Measurements from ENCODE around the gene TYMP.

Gene TYMP

DNA sequence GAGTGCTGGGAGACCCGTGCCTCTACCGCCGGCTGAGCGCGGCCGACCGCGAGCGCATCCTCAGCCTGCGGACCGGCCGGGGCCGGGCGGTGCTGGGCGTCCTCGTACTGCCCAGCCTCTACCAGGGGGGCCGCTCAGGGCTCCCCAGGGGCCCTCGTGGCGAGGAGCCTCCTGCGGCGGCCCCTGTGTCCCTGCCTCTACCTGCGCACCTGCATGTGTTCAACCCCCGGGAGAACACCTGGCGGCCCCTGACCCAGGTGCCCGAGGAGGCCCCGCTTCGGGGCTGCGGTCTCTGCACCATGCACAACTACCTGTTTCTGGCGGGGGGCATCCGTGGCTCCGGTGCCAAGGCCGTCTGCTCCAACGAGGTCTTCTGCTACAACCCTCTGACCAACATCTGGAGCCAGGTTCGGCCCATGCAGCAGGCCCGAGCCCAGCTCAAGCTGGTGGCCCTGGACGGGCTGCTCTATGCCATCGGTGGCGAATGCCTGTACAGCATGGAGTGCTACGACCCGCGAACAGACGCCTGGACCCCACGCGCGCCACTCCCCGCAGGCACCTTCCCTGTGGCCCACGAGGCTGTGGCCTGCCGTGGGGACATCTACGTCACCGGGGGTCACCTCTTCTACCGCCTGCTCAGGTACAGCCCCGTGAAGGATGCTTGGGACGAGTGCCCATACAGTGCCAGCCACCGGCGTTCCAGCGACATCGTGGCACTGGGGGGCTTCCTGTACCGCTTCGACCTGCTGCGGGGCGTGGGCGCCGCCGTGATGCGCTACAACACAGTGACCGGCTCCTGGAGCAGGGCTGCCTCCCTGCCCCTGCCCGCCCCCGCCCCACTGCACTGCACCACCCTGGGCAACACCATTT, 19.3 kb upstream of the TYMP start:
- H3K27ac ChIP-seq (ENCODE audit: low read depth, low read length) = no peak overlapping the region
- no peak overlapping the region for H3K4me3 ChIP-seq (ENCODE audit: insufficient read depth, low read length, poor library complexity, severe bottlenecking)
- H3F3A ChIP-seq (ENCODE audit: insufficient read depth) = no peaks in the 10 kb centered on the region; the same call in 1 of the 2 replicates
- no peak for TF ChIP-seq EZH2phosphoT487 (conservative IDR thresholded peaks at IDR 0.05; ENCODE audit: low read length)
- TF ChIP-seq, protein P1, sequence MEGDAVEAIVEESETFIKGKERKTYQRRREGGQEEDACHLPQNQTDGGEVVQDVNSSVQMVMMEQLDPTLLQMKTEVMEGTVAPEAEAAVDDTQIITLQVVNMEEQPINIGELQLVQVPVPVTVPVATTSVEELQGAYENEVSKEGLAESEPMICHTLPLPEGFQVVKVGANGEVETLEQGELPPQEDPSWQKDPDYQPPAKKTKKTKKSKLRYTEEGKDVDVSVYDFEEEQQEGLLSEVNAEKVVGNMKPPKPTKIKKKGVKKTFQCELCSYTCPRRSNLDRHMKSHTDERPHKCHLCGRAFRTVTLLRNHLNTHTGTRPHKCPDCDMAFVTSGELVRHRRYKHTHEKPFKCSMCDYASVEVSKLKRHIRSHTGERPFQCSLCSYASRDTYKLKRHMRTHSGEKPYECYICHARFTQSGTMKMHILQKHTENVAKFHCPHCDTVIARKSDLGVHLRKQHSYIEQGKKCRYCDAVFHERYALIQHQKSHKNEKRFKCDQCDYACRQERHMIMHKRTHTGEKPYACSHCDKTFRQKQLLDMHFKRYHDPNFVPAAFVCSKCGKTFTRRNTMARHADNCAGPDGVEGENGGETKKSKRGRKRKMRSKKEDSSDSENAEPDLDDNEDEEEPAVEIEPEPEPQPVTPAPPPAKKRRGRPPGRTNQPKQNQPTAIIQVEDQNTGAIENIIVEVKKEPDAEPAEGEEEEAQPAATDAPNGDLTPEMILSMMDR (IDR thresholded peaks at IDR 0.05; ENCODE audit: insufficient read depth, low read length, poor library complexity, severe bottlenecking) = no peak
- no peaks in the 10 kb centered on the region for H3K9me3 ChIP-seq (ENCODE audit: insufficient read depth, low read length)
- H3K79me2 ChIP-seq (ENCODE audit: insufficient read depth, low read length) = no peaks in the 10 kb centered on the region
- H3K27me3 ChIP-seq (ENCODE audit: low read length) = no peaks in the 10 kb centered on the region
- H2AFZ ChIP-seq (ENCODE audit: low read depth, low read length, severe bottlenecking) = no peak overlapping the region
- peak overlapping the region; percentile 28 for H3K4me2 ChIP-seq (ENCODE audit: low read depth, low read length, poor library complexity, severe bottlenecking)
- no peaks in the 10 kb centered on the region for H3K9me2 ChIP-seq (replicated peaks; ENCODE audit: insufficient read depth, low read length)
- H3K9ac ChIP-seq (ENCODE audit: low read length) = peak overlapping the region; percentile 26; the same call in 1 of the 2 replicates
- H4K20me1 ChIP-seq (ENCODE audit: low read depth, low read length) = no peaks in the 10 kb centered on the region
- no peaks in the 10 kb centered on the region for H3K36me3 ChIP-seq (ENCODE audit: low read length)

DNA sequence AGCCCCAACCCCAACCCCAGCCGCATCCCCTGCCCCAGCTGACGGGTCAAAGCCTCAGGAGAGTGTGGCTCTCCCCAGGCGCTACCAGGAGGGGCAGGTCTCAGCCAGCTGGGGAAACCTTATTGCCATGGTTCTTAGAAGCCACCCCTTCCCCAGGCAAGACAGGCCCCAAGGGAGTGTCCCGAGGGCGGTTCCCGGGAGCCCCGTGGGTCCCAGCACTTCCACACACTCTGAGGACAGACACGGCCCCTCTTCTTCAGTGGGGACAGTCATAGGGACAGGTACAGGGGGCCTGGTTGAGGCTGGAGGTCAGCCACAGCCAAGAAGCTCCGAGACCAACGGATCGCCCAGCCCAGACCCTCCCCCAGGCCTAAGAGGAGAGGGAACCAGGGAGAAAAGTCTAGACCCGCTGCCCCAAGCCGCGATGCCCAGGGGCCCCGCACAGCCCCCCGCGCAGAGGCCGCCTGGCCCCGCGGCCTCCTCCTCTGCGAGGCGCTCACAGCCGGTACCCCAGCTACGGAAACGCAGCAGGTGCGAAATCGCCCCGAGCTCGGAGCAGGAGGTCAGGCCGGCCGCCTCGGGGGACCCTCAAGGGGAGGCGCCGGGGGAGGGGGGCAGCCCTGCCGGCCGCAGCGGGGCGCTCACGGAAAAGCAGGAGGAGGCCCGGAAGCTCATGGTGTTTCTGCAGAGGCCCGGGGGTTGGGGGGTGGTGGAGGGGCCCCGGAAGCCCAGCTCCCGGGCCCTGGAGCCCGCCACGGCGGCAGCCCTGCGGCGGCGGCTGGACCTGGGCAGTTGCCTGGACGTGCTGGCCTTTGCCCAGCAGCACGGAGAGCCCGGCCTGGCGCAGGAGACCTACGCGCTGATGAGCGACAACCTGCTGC, 18.5 kb upstream of the TYMP start:
- H3K4me3 ChIP-seq (ENCODE audit: insufficient read depth, low read length, poor library complexity, severe bottlenecking) = no peak overlapping the region
- H3K9ac ChIP-seq (ENCODE audit: low read length) = peak overlapping the region; percentile 26; the same call in 1 of the 2 replicates
- H3K9me3 ChIP-seq (ENCODE audit: insufficient read depth, low read length) = no peaks in the 10 kb centered on the region
- no peaks in the 10 kb centered on the region for H4K20me1 ChIP-seq (ENCODE audit: low read depth, low read length)
- TF ChIP-seq EZH2phosphoT487 (conservative IDR thresholded peaks at IDR 0.05; ENCODE audit: low read length) = no peak
- TF ChIP-seq, protein P1 (IDR thresholded peaks at IDR 0.05; ENCODE audit: insufficient read depth, low read length, poor library complexity, severe bottlenecking) = no peak
- H3K36me3 ChIP-seq (ENCODE audit: low read length) = no peaks in the 10 kb centered on the region
- H3K27me3 ChIP-seq (ENCODE audit: low read length) = no peaks in the 10 kb centered on the region
- H3F3A ChIP-seq (ENCODE audit: insufficient read depth) = no peaks in the 10 kb centered on the region; the same call in 1 of the 2 replicates
- peak overlapping the region; percentile 28 for H3K4me2 ChIP-seq (ENCODE audit: low read depth, low read length, poor library complexity, severe bottlenecking)
- H3K79me2 ChIP-seq (ENCODE audit: insufficient read depth, low read length) = no peaks in the 10 kb centered on the region
- no peak overlapping the region for H3K27ac ChIP-seq (ENCODE audit: low read depth, low read length)
- H2AFZ ChIP-seq (ENCODE audit: low read depth, low read length, severe bottlenecking) = no peak overlapping the region
- no peaks in the 10 kb centered on the region for H3K9me2 ChIP-seq (replicated peaks; ENCODE audit: insufficient read depth, low read length)

DNA sequence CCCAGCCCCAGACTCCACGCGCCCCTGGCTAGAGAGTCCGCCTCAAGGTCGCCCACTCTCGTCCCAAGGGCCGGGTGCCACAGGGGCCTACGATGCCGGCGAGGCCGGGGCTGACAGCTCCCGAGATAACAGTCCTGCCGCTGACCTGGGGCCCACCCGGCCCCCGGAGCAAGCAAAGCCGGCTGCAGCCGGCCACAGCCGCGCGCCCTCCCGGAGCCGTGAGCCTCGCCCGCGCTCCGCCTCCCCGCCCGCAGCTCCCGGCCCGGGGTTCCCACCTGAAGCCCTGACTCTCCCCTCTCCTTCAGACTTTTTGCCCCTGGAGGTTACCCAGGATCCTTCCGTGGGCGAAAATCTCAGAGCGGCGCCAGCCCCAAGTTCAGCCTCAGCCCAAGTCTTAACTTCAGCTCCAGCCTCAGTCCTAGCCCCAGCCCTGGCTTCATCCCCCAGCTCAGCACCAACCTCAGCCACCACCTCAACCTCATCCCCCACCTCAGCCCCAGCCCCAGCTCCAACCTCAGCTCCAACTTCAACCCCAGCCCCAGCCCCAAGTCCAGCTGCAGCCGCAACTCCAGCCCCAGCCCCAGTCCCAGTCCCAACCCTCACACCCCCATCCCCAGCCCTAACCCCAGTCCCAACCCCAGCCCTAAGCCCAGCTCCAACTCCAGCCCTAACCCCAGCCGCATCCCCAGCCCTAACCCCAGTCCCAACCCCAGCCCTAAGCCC, 17.6 kb upstream of the TYMP start:
- H3F3A ChIP-seq (ENCODE audit: insufficient read depth) = peaks cover under 1% of the 10 kb centered on the region; the same call in 1 of the 2 replicates
- no peak overlapping the region for H2AFZ ChIP-seq (ENCODE audit: low read depth, low read length, severe bottlenecking)
- H3K9me2 ChIP-seq (replicated peaks; ENCODE audit: insufficient read depth, low read length) = no peaks in the 10 kb centered on the region
- H3K4me2 ChIP-seq (ENCODE audit: low read depth, low read length, poor library complexity, severe bottlenecking) = no peak overlapping the region
- no peak overlapping the region for H3K9ac ChIP-seq (ENCODE audit: low read length)
- no peaks in the 10 kb centered on the region for H3K36me3 ChIP-seq (ENCODE audit: low read length)
- no peaks in the 10 kb centered on the region for H3K79me2 ChIP-seq (ENCODE audit: insufficient read depth, low read length)
- H4K20me1 ChIP-seq (ENCODE audit: low read depth, low read length) = no peaks in the 10 kb centered on the region
- no peak overlapping the region for H3K4me3 ChIP-seq (ENCODE audit: insufficient read depth, low read length, poor library complexity, severe bottlenecking)
- no peaks in the 10 kb centered on the region for H3K9me3 ChIP-seq (ENCODE audit: insufficient read depth, low read length)
- no peak for TF ChIP-seq EZH2phosphoT487 (conservative IDR thresholded peaks at IDR 0.05; ENCODE audit: low read length)
- TF ChIP-seq, protein P1 (IDR thresholded peaks at IDR 0.05; ENCODE audit: insufficient read depth, low read length, poor library complexity, severe bottlenecking) = no peak
- H3K27ac ChIP-seq (ENCODE audit: low read depth, low read length) = no peak overlapping the region
- H3K27me3 ChIP-seq (ENCODE audit: low read length) = no peaks in the 10 kb centered on the region
